Stimulated activated CD8-positive, alpha-beta memory T cell treated with anti-CD3 and anti-CD28 coated beads, Interleukin-15, amount 100 ng/mL, for 1 hour (primary cell): ENCODE measurements around the gene VDAC1.
"Not testable (repeated sequence)": the region's sequence is repeated elsewhere in the genome, so short reads cannot be mapped to it uniquely, and the experiment has no call there.

ENCODE experiments used
- DNase-seq: peaks from one replicate; pipeline ENCODE4 v3.0.0-alpha.2; 2020; ENCODE audit warnings: low read depth

The VDAC1 gene

GRCh38 chr5:133995341-133995740 lies 9.4 kb downstream of the VDAC1 start:
- DNase-seq = no peak

GRCh38 chr5:133994990-133995333 lies 9.8 kb downstream of the VDAC1 start:
- no peak for DNase-seq

- no peak for DNase-seq
Measured at GRCh38 chr5:133994297-133994989, 10.3 kb downstream of the VDAC1 start.

- DNase-seq = no peak
Measured at GRCh38 chr5:133993185-133993936, 11.4 kb downstream of the VDAC1 start.

- DNase-seq = no peak
Measured at GRCh38 chr5:133992429-133993155, 12.2 kb downstream of the VDAC1 start.

- DNase-seq = no peak
Measured at GRCh38 chr5:133991171-133991910, 13.4 kb downstream of the VDAC1 start.

- DNase-seq = no peak
Measured at GRCh38 chr5:133990396-133990795, 14.4 kb downstream of the VDAC1 start.

- no peak for DNase-seq
Measured at GRCh38 chr5:133985540-133986180, 19.1 kb downstream of the VDAC1 start.

- no peak for DNase-seq
Measured at GRCh38 chr5:133983674-133984073, 21.1 kb downstream of the VDAC1 start.

GRCh38 chr5:133981714-133982113 lies 23.1 kb downstream of the VDAC1 start:
- no peak for DNase-seq

- no peak for DNase-seq
Measured at GRCh38 chr5:133980652-133981051, 24.1 kb downstream of the VDAC1 start.

- DNase-seq = no peak
Measured at GRCh38 chr5:133978943-133979342, 25.8 kb downstream of the VDAC1 start.

- DNase-seq = no peak
Measured at GRCh38 chr5:133977858-133978257, 26.9 kb downstream of the VDAC1 start.

- no peak for DNase-seq
Measured at GRCh38 chr5:133977161-133977787, 27.5 kb downstream of the VDAC1 start.

GRCh38 chr5:133975546-133975945 lies 29.2 kb downstream of the VDAC1 start:
- DNase-seq = not testable (repeated sequence)

- no peak for DNase-seq
Measured at GRCh38 chr5:133974142-133974541, 30.6 kb downstream of the VDAC1 start.

GRCh38 chr5:133970325-133970909 lies 34.4 kb downstream of the VDAC1 start:
- DNase-seq = no peak

- no peak for DNase-seq
Measured at GRCh38 chr5:133969654-133970324, 35.0 kb downstream of the VDAC1 start.

- peak; percentile 81 for DNase-seq
Measured at GRCh38 chr5:133968204-133968980, 36.4 kb downstream of the VDAC1 start, which contains the start of gene C5orf15. Gene C5orf15, minus strand, starts transcription at chr5:133968625. Its CDS starts 41 bp downstream, at chr5:133968584.
